Measurements from ENCODE around the gene AP1S3.

DNA sequence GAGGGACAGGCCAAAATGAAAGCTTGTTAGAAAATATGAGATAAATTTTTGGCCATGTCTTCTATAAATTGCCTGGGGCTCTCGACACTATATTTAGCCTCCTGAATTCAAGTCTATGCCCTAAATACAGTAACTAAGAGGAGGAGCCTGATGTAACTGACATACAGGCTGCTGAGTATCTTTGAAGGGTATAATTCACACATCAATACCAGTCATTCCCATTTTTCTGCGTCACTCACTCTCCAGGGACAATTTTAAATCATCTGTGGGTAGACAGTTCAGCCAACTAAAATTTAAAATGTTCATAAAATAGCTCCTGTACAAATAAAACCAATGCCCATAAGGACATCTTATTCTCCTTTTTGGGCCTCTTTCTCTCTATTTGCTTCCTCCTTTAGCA, 105.9 kb downstream of the AP1S3 start:
- TF ChIP-seq POLR2A (IDR thresholded peaks at IDR 0.05; ENCODE audit: low read length), result no peak
- no peak for TF ChIP-seq GATA1 (IDR thresholded peaks at IDR 0.05; ENCODE audit: low read depth, low read length)
